ENCODE data around the gene ELN.

ELN gene

DNA sequence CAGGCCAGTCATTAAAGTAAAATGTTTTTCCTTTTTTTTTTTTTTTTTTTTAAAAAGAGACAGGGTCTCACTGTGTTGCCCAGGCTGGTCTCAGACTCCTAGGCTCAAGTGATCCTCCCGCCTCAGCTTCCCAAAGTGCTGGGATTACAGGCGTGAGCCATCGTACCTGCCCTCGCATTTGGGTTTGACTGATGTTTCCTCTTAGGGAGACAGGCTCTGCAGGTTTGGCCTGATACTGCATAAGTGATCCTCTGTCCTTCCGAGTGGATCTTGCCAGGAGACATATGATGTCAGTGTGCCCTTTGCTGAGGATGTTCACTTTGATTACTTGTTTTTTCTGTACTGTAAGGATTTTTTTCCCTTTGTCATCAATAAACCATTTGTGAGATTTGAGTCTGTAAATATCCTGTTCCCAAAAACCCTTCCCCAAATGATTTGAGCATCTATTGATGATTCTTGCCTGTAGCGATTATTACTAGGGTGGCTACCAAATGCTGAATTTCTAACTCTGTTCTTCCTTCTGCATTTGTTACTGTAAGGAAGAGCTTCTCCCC is 75.3 kb downstream of the ELN start:
- no peak for FAIRE-seq
- no peak for TF ChIP-seq POLR2A (IDR thresholded peaks at IDR 0.05; ENCODE audit: low read depth, low read length)

GRCh38 chr7:74104702-74105101 is 76.7 kb downstream of the ELN start:
- no peak for DNase-seq (ENCODE audit: insufficient read length, low spot score)
- no peak for FAIRE-seq
- TF ChIP-seq POLR2A (IDR thresholded peaks at IDR 0.05; ENCODE audit: low read depth, low read length), result no peak

More for the DNA sequence above, 75.3 kb downstream of the ELN start:
- DNase-seq (ENCODE audit: insufficient read length, low spot score), result no peak

DNA sequence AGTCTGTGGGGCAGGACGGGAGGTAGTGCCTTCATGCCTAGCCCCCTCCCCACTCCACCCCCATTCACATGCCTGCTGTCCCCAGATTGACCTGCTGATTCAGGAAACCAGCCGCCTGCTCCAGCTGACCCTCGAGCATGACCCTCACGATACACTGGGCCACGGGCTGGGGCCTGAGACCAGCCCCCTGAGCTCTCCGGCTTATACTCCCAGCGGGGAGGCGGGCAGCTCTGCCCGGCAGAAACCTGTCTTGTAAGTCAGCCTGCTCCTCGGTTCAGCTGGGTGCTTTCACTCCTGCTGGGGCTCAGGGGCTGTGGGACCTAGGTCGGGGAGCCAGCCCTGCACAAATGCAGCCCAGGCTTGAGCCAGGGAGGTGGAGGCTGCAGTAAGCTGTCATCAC is 78.0 kb downstream of the ELN start:
- no peak for TF ChIP-seq POLR2A (IDR thresholded peaks at IDR 0.05; ENCODE audit: low read depth, low read length)
- no peak for DNase-seq (ENCODE audit: insufficient read length, low spot score)
- FAIRE-seq, result no peak

- no peak for TF ChIP-seq POLR2A (IDR thresholded peaks at IDR 0.05; ENCODE audit: low read depth, low read length)
- FAIRE-seq, result no peak
- DNase-seq (ENCODE audit: insufficient read length, low spot score), result no peak
These were observed 78.9 kb downstream of the ELN start for GRCh38 chr7:74106846-74107245.

DNA sequence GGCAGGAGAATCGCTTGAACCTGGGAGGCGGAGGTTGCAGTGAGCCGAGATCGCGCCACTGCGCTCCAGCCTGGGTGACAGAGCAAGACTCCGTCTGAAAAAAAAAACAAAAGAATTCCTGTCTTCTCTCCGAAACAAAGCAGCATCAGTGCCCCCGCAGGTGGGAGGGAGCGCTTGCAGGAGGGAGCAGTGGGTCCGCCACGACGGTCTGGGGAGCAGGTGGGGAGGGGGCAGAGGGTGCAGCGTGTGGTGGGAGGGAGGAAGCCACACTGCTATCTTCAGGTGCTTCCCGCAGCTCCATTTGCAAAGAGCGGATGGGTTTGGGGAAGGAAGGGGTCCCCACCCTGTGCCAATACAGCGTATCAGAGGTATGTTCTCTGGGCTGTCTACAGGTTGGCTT is 87.4 kb downstream of the ELN start:
- DNase-seq (ENCODE audit: insufficient read length, low spot score), result no peak
- no peak for TF ChIP-seq POLR2A (IDR thresholded peaks at IDR 0.05; ENCODE audit: low read depth, low read length)
- FAIRE-seq, result no peak

DNA sequence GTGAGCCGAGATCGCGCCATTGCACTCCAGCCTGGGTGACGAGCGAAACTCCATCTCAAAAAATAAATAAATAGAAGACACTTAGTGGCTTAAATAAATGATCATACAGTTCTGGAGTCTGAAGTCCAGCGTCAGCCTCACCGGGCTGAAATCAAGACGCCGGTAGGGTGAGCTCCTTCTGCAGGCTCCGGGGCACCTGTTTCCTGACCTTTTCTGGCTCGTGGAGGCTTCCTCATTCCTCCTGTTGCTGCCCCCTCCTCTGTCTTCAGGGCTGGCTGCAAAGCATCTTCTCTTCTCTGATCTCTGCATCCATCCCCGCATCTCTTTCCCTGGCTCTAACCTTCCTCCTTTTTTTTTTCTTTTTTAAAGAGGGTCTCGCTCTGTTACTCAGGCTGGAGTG is 88.4 kb downstream of the ELN start:
- no peak for FAIRE-seq
- DNase-seq (ENCODE audit: insufficient read length, low spot score), result no peak
- TF ChIP-seq POLR2A (IDR thresholded peaks at IDR 0.05; ENCODE audit: low read depth, low read length), result no peak
